Measurements from ENCODE around the gene OR8G1.
"Not testable (repeated sequence)": the region's sequence is repeated elsewhere in the genome, so short reads cannot be mapped to it uniquely, and the experiment has no call there.

The OR8G1 gene

GRCh38 chr11:124238512-124238911, 2.4 kb upstream of the OR8G1 start:
- no peaks in the 10 kb centered on the region for H3K9me2 ChIP-seq (replicated peaks; ENCODE audit: control insufficient read depth, low read length)
- no peaks in the 10 kb centered on the region for H4K20me1 ChIP-seq (ENCODE audit: control insufficient read depth, insufficient read depth, low read depth, low read length)
- H3K4me1 ChIP-seq (ENCODE audit: control insufficient read depth, low read length), result no peaks in the 10 kb centered on the region
- H3K4me3 ChIP-seq (ENCODE audit: low read length), result no peak overlapping the region
- TF ChIP-seq EZH2phosphoT487 (IDR thresholded peaks at IDR 0.05; ENCODE audit: borderline replicate concordance, low read length), result no peak
- TF ChIP-seq CTCF (IDR thresholded peaks at IDR 0.05; ENCODE audit: low read depth, low read length, poor library complexity, severe bottlenecking), result no peak
- no peaks in the 10 kb centered on the region for H3F3A ChIP-seq (ENCODE audit: control insufficient read depth, insufficient read depth)
- no peak overlapping the region for H3K4me2 ChIP-seq (ENCODE audit: low read length)
- H3K27ac ChIP-seq (ENCODE audit: low read depth, low read length), result no peak overlapping the region
- no peaks in the 10 kb centered on the region for H3K79me2 ChIP-seq (ENCODE audit: control insufficient read depth, low read length)
- H3K9me3 ChIP-seq (ENCODE audit: control insufficient read depth, insufficient read depth, low read length), result no peaks in the 10 kb centered on the region
- H3K27me3 ChIP-seq (ENCODE audit: control insufficient read depth, low read length), result no peaks in the 10 kb centered on the region
- H3K36me3 ChIP-seq (ENCODE audit: control insufficient read depth, low read length), result no peaks in the 10 kb centered on the region

- not testable (repeated sequence) for H3K9me3 ChIP-seq (ENCODE audit: control insufficient read depth, insufficient read depth, low read length); H4K20me1 ChIP-seq (ENCODE audit: control insufficient read depth, insufficient read depth, low read depth, low read length); H3K4me3 ChIP-seq (ENCODE audit: low read length); H3K36me3 ChIP-seq (ENCODE audit: control insufficient read depth, low read length); H3K4me1 ChIP-seq (ENCODE audit: control insufficient read depth, low read length); H3F3A ChIP-seq (ENCODE audit: control insufficient read depth, insufficient read depth); H3K27me3 ChIP-seq (ENCODE audit: control insufficient read depth, low read length); H3K79me2 ChIP-seq (ENCODE audit: control insufficient read depth, low read length); H3K4me2 ChIP-seq (ENCODE audit: low read length); H3K9me2 ChIP-seq (replicated peaks; ENCODE audit: control insufficient read depth, low read length); H3K27ac ChIP-seq (ENCODE audit: low read depth, low read length)
Measured at GRCh38 chr11:124249869-124250268, 9.0 kb downstream of the OR8G1 start.

GRCh38 chr11:124256076-124256475, 15.2 kb downstream of the OR8G1 start, which contains the start of gene OR8G5:
Gene OR8G5 (plus strand): TSS chr11:124256376. CDS start chr11:124264932, 8,556 bp downstream.
- Histone ChIP-seq H3K4me1 (ENCODE audit: control insufficient read depth, low read length) (no peaks in the 10 kb centered on the region), H3K9me2 (replicated peaks; ENCODE audit: control insufficient read depth, low read length) (no peaks in the 10 kb centered on the region), H3K79me2 (ENCODE audit: control insufficient read depth, low read length) (no peaks in the 10 kb centered on the region), H4K20me1 (ENCODE audit: control insufficient read depth, insufficient read depth, low read depth, low read length) (no peaks in the 10 kb centered on the region), H3K9me3 (ENCODE audit: control insufficient read depth, insufficient read depth, low read length) (no peaks in the 10 kb centered on the region), H3K36me3 (ENCODE audit: control insufficient read depth, low read length) (no peaks in the 10 kb centered on the region), H3K4me3 (ENCODE audit: low read length) (no peak within 1 kb of the TSS), H3F3A (ENCODE audit: control insufficient read depth, insufficient read depth) (no peaks in the 10 kb centered on the region), H3K27me3 (ENCODE audit: control insufficient read depth, low read length) (0 out of 2 replicates have a peak, but pooled peaks cover 4% of the 10 kb centered on the region), H3K27ac (ENCODE audit: low read depth, low read length) (no peak within 1 kb of the TSS), H3K4me2 (ENCODE audit: low read length) (no peak within 1 kb of the TSS)
- TF ChIP-seq EZH2phosphoT487 (IDR thresholded peaks at IDR 0.05; ENCODE audit: borderline replicate concordance, low read length) (no peak), CTCF (IDR thresholded peaks at IDR 0.05; ENCODE audit: low read depth, low read length, poor library complexity, severe bottlenecking) (no peak)

- not testable (repeated sequence) for H3K4me1 ChIP-seq (ENCODE audit: control insufficient read depth, low read length); H4K20me1 ChIP-seq (ENCODE audit: control insufficient read depth, insufficient read depth, low read depth, low read length); H3K9me2 ChIP-seq (replicated peaks; ENCODE audit: control insufficient read depth, low read length); H3K36me3 ChIP-seq (ENCODE audit: control insufficient read depth, low read length); H3K27ac ChIP-seq (ENCODE audit: low read depth, low read length); H3F3A ChIP-seq (ENCODE audit: control insufficient read depth, insufficient read depth); H3K27me3 ChIP-seq (ENCODE audit: control insufficient read depth, low read length); H3K79me2 ChIP-seq (ENCODE audit: control insufficient read depth, low read length); H3K4me3 ChIP-seq (ENCODE audit: low read length); H3K4me2 ChIP-seq (ENCODE audit: low read length); H3K9me3 ChIP-seq (ENCODE audit: control insufficient read depth, insufficient read depth, low read length)
Measured at GRCh38 chr11:124265041-124265440, 24.1 kb downstream of the OR8G1 start.

- not testable (repeated sequence) for H3K9me2 ChIP-seq (replicated peaks; ENCODE audit: control insufficient read depth, low read length); H3K79me2 ChIP-seq (ENCODE audit: control insufficient read depth, low read length); H3K4me2 ChIP-seq (ENCODE audit: low read length); H3K27ac ChIP-seq (ENCODE audit: low read depth, low read length); H3K4me1 ChIP-seq (ENCODE audit: control insufficient read depth, low read length); H3F3A ChIP-seq (ENCODE audit: control insufficient read depth, insufficient read depth); H3K4me3 ChIP-seq (ENCODE audit: low read length); H3K27me3 ChIP-seq (ENCODE audit: control insufficient read depth, low read length); H4K20me1 ChIP-seq (ENCODE audit: control insufficient read depth, insufficient read depth, low read depth, low read length); H3K36me3 ChIP-seq (ENCODE audit: control insufficient read depth, low read length); H3K9me3 ChIP-seq (ENCODE audit: control insufficient read depth, insufficient read depth, low read length)
Measured at GRCh38 chr11:124270886-124271285, 30.0 kb downstream of the OR8G1 start.

Data from DOHH2 (cell line).